HG02870 (cell line): Measurements from ENCODE around the gene MXRA8.
"Not testable (repeated sequence)": the region's sequence is repeated elsewhere in the genome, so short reads cannot be mapped to it uniquely, and the experiment has no call there.

Experiments used
- ATAC-seq: cut with Tn5 transposase; IDR thresholded peaks from one replicate; pipeline ENCODE4 v1.9.1; 2021; ENCODE audit warnings: mild to moderate bottlenecking, moderate library complexity; ENCODE audit not compliant: unreplicated experiment

The MXRA8 gene

DNA sequence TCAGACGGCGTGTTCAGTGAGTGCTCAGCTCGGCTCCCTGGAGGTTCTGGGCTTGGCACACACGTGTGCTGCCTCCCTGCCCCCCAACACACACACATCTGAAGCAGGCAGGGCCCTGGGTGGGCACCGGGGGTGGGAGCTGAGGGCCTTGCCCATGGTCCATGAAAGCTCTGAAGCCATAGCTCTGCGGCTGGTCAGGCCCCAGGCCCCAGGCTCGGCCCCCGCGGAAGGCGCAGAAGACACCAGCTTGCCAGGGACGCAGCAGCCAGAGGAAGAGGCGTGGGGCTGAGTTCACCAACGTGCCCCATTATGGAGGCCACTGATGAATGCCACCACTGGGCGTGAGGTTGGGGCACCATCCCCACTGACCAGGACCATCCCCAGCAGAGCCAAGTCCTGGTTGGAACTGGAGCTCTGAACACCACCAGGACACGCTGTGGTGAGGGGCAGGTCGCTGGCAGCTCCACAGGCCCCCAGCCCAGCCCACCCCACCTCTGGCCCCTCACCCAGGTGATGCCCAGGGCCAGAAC lies 12.5 kb upstream of the MXRA8 start:
- ATAC-seq = no peak

DNA sequence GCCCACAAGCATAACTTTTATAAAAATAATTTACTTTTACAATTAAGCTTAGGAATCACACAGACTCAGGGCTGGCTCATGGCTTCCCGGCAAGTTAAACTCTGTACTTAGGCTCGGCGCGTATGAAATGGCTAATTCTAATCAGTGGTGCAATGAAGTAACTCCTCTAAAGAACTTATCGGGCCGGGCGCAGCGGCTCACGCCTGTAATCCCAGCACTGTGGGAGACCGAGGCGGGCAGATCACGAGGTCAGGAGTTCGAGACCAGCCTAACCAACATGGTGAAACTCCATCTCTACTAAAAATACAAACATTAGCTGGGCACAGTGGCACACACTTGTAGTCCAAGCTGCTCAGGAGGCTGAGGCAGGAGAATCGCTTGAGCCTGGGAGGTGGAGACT lies 11.7 kb upstream of the MXRA8 start:
- not testable (repeated sequence) for ATAC-seq

- ATAC-seq = no peak
These were observed 9.0 kb upstream of the MXRA8 start for GRCh38 chr1:1367315-1367714.

GRCh38 chr1:1366699-1367066 lies 8.3 kb upstream of the MXRA8 start:
- no peak for ATAC-seq

- ATAC-seq = no peak
These were observed 7.7 kb upstream of the MXRA8 start for GRCh38 chr1:1365875-1366698.

DNA sequence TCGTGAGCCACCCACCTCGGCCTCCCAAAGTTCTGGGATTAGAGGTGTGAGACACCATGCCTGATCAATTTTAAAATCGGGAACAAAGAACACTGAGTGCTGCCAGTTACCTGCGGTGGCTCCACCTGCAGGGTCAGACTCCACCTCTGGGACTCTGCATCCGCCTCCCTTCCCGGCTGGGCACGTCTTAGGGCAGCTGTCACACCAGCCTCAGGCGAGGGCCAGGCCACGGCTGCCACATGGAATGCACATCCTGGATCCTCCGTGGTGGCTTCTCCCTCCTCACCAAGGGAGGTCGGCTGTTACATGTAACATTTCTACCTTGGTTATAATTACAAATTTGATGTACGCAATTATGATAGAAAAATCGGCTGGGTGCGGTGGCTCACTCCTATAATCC lies 5.9 kb upstream of the MXRA8 start:
- ATAC-seq = no peak

- no peak for ATAC-seq
These were observed 3.6 kb upstream of the MXRA8 start for GRCh38 chr1:1361982-1362423.

- ATAC-seq = no peak
These were observed 3.1 kb upstream of the MXRA8 start for GRCh38 chr1:1361233-1361981.

DNA sequence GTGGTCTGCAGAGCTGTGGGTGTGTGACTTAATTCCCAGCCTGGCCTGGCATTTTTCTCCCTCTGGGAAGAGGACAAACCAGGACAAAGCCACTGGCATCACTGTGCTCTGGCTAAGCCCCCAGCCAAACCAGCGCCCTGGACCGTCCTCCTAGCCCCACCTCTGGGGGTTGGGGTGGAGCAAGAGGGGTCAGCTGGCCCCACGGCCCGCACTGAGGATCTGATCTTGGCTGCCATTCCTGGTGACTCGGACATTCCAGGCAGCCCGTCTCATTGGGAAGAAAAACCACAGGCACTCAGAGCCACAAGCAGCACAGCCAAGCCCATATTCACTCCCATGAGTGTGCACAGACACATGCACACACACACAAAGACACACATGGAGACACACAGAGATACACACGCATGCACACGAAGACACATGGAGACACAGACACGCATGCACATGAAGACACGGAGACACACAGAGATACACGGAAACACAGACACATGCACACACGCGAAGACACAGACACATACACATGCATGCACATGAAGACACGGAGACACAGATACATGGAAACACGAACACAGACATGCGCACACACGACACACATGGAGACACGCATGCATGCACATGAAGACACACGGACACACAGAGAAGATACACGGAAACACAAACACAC lies 2.3 kb upstream of the MXRA8 start:
- no peak for ATAC-seq

DNA sequence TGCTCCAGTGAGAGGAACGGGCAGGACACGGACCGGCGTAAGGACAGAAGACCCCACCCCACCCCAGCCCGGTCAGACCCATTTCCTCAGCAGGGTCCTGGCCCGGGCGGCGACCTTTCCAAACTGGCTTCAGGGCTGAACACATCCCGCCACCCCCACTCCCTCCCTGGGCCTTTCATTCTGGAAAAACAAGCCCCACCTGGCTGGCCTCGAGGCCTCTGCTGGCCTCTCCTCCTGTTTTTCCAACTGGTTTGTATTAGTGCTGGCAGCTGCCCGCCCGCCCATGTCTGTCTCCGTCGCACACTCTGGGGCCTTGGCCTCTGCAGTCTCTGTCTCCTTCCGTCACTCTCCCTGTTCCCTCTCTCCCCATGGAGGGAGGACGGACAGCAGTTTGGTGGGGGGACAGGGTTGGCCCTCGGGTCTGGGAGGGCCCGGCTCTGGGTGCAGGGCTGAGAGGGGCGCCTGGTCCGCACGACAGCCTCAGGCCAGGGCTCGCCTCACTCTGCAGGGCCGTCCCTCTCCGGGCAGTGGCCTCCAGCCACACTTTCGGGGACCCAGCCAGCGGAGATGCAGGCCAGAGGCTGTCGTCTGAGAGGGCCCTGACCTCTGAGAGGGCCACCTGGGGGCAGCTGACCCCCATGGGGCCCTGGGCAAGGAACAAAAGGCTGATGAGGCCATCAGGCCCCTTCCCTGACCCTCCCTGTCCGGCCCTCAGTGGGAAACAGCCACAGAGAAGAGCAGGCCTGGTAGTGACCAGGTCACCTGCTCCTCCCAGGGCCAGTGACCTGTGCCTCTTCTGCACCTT lies 1.5 kb upstream of the MXRA8 start:
- ATAC-seq = no peak

DNA sequence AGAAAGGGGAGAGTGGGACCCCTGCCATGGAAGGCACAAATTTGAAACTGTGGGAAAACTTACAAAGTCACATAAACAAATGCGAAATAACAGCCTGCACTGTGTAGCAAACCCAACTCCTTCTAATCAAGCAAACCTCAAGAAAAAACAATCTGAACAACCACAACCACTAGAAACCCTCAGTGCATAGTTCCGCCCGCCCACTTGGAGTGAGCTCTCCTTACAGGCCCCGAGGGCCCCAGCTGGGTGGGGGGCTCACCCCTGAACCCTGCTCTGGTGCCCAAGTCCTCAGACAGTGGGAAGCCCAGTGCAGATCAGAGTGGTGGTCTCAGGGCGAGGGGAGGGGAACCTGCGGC lies 931 bp upstream of the MXRA8 start:
- ATAC-seq = no peak

DNA sequence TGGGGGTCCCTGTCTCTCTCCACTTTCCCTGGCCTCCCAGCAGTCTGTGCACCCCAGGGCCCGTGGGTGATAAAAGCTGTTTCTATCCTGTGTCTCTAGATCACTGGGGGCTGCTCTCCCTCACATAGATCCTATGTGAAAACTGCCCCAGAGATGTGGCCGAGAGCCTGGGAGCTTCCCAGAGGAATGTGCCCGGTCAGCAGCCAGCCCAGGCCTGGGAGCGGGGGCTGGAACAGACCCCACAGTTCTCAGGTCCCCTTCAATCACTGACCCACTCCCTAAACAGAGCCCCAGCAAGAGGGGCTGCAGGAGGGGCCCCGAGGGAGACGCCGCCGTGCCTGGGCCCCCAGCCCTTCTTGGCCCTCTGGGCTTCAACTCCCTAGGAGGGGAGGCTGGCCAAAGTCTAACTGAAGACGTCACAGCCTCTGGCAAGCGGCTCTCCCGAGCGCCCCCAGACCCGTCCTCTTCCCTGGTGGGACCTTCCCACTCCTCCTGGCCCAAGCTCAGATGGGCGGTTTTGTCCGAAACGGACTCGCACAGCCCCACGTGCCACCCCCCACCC lies 403 bp downstream of the MXRA8 start:
- no peak for ATAC-seq

- no peak for ATAC-seq
These were observed 1.5 kb downstream of the MXRA8 start for GRCh38 chr1:1356796-1357401.

DNA sequence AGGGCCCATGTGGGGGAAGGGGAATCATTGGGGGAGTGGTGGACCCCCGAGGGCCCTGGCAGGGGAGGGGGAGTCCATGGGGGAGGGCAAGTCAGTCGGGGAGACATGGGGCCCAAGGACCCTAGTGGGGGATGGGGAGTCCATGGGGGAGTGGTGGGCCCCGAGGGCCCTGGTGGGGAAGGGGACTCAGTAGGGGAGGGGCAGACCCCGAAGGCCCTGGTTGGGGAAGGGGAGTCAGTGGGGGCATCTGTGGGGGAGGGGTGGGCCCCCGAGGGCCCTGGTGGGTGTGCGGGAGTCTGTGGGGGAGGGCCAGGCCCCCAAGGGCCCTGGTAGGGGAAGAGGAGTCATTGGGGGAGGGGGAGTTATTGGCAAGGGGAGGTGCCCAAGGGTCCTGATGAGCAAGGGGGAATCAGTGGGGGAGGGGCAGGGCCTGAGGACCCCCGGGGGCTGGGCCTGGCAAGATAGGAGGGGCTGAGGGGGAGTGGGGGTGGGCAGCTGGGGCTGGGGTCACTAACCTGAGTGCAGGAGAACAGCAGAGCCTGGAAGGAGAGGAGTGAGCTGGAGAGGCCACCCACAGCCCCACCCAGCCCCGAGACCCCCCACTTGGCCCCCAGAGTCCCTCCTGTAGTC lies 2.1 kb downstream of the MXRA8 start:
- ATAC-seq = no peak

DNA sequence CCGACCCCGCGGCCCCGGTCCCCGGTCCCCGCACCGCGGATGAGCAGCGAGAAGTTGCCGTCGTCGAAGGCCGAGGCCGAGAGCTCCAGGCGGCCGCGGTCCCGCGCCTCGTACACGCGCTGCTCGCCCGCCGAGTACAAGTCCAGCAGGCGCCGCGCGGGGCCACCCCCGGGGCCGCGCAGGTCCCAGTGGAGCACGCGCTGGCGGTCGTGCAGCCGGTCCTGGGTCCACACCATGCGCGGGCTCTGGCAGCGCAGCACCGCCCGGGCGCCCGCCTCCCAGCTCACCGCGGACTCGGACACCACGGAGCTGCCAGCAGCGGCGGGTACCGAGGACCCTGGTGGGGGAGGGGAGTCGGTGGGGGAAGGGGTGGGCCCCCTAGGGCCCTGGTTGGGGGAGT lies 2.9 kb downstream of the MXRA8 start:
- ATAC-seq = no peak

DNA sequence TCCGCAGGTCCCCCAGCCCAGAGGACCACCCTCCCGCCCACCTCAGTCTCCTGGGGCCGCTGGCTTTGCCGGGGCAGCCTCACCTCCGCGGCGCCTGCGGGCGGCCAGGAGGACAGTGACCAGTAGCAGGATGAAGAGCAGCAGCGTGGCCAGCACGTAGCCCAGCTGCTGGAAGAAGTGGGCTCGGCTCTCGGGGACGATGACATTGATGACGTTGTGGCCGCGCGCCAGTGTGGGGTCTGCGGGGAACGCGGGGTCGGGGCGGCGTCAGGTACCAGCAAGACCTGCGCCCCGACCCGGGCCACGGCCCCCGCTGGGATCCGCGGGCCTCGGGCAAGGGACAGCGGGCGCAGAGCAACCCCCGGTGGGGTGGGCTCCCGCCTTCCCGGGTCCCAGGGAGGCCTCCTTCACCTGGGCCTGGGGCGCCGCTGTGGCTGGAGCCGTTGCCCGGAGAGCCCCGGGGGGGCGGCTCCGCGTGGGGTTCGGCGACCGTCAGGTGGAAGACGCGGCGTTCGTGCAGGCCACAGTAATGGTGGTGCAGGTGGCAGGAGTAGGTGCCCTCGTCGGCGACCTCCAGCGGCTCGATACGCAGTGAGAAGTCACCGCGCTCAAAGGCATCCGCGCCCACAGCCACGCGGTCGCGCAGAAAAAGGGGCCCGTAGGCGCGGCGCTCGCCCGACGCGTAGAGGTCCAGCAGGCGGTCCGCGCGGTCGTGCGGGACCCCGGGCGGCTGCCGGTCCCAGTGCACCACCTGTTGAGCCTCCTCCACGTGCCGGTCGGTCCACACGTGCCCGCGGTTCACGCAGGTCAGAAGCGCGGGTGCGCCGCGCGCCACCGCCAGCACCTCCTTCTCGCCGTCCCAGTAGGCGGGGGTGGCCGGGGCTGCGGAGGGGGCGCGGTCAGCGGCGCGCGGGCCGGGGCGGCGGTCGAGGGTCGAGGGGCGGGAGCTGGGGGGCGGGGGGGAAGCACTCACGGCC lies 3.8 kb downstream of the MXRA8 start:
- ATAC-seq = no peak

DNA sequence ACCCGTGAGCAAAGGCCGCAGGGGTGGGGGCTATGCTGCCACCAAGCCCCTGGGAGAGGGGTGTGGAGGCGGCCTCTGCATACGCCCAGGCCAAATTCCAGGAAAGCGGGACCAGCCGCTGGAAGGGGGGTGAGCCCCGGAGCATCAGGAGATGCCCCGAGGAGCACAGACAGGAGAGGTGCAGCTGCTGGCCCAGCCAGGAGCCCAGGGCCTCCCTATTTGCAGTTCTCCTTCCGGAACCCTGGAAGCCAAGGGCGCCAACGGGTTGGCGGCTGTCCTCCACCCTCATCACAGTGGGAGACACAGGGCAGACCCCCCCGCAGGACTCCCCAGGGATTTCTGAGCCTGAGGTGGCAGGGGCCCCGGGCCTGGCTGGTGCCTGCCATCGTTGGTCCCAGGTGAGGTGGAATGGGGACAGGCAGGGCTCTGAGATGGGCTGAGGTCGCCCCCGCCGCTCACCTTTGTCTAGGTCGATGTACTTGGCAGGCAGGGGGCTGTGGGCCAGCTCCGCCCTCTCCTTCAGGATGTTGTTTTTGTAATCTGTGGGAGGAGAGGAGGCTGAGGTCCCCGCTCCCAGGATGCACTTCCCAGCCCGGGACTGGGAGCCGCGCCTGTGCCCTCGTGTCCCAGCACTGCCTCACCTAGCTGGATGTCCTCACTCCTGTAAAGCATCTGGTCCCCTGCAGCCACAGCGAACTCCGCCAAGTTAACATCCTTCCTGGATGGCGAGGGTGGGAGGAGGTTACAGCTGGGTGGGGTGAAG lies 4.8 kb downstream of the MXRA8 start:
- ATAC-seq = no peak
